GM21528 (cell line): ENCODE results near the gene GRPEL2.
A peak's percentile ranks its signal among the peaks of the same experiment; 100 is the strongest.

Experiments
- ATAC-seq: cut with Tn5 transposase; IDR thresholded peaks from one replicate; pipeline ENCODE4 v1.9.1; 2021; ENCODE audit warnings: mild to moderate bottlenecking, moderate library complexity; ENCODE audit not compliant: unreplicated experiment, low FRiP score

GRPEL2 gene, protein sequence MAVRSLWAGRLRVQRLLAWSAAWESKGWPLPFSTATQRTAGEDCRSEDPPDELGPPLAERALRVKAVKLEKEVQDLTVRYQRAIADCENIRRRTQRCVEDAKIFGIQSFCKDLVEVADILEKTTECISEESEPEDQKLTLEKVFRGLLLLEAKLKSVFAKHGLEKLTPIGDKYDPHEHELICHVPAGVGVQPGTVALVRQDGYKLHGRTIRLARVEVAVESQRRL

DNA sequence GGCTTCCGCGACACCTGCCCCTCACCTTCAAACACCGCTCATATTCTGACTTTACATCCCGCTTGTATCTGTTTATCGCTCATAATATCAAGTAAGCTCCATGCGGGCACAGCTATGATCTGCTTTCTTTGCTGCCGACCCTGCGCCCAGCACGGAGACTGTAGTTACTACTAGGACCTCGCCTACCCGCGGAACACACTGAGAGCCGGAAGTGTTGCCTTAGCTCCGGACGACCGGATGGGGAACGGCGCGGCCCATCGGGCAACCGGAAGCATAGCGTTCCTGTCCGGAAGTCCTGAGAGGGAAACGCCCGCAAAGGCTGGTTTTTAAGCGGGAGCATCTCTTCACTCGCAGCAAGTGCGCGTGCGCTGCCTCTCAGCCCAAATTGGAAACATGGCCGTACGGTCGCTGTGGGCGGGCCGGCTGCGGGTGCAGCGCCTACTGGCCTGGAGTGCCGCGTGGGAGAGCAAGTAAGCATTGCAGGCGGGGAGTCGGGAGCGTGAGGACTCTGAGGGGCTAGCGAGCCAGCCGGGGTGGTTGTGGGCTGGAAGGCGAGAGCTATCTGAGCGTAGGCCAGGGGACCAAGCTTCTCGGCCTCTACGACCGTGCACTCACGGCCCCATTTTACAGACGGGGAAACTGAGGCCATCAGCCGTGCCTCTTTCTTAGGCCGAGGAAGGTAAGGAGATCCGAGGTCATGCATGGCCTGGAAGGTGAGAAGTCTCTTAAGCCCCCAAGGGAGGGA, at the start of gene GRPEL2:
GRPEL2 (plus strand) TSS at position 353 of the 745 bp plus-strand sequence; CDS start at position 394, 41 bp downstream.
- peak; percentile 97 for ATAC-seq

DNA sequence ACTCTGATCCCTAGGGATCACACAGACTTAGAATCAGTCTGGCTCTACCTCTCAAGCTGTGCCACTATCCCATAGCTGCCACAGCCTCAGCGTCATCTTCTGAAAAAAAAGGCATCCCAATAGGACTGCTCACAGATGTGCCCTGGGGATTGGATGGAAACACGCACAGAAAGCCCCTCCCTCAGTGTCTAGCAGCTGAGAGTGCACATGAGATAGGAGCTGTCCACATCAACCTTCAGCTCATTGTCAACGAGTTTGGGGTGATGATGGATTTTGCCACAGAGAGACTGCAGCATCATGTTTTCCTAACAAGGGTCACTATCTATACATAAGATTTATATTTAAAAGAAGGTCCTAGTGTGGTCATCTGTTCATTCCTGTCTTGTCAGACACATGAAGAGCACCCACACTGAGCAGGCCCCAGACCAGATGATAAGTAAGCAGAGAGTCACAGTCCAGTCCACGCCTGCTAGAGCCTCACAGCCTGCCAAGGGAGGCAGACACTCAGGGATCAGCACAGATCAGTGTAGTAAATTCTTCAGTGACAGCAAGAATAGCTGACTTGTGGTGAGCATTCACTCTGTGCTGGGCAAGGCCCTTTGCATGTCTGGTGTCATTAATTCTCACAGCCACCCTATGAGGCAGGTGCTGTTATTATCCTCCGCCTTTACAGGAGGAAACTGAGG, 47.8 kb upstream of the GRPEL2 start:
- no peak for ATAC-seq

DNA sequence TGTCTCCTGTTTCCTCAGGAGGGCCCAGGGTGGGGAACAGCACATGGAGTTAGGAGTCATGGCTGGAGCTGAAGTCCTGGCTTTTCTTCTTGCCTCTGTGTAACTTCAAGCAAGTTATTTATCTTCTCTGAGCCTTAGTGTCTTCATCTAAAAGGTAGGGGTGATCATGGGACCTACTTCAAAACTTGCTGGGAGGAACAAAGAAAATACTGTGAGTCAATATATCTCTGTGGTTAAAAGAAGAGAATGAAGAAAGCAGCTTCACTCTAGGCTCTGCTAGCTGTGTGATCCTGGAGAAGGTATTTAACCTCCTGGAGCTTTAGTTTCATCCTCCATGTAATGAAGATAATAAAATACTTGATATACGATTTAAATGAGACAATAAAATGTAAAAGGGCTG, 47.1 kb upstream of the GRPEL2 start:
- ATAC-seq, result no peak

DNA sequence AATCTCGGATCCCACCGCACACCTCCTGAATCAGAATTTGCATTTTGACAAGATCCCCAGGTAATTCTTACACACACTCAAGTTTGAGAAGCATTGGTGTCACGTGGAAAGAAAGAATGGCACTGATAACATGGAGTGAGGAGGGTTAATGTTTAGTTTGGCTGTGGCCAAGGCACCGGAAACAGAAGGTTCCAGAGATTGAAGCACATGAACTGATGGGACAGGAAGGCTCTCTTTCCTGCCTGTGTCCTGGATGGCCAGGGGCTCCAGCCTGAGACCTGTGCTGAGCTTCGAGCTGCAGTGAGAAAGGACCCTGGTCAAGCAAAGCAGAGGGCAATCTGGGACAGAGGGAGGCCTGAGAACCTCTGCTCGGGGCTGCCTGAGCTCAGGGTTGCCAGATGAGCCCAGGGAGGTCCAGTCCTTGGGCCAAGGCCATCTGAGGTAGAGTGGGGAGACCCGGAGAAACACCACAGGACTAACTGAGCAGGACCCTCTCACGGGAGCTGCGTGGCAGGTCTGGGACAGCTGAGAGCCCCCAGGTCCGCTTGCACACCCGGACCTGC, 46.4 kb upstream of the GRPEL2 start:
- no peak for ATAC-seq

DNA sequence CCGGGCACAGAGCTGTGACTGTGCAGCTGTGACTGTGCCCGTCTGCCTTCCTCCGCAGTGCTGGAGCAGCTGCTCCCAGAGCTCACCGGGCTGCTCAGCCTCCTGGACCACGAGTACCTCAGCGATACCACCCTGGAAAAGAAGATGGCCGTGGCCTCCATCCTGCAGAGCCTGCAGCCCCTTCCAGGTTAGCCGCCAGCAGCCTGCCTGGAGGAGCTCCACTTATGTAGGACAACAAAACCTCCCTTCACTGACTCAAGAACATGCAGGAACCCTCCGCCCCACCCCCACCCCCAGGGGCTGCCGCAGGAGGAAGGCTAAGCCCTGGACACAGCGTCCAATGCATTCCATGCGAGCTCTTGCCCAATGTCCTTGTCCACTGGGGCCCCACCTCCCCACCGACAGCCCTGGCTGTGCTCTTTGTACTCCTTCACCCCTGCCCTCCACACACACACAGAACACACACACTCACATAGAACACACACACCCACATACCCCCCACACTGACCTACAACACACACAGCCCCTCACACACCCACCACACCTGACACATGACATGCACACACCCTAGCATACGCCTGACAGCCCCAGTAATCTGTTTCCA, 45.7 kb upstream of the GRPEL2 start:
- ATAC-seq, result no peak

DNA sequence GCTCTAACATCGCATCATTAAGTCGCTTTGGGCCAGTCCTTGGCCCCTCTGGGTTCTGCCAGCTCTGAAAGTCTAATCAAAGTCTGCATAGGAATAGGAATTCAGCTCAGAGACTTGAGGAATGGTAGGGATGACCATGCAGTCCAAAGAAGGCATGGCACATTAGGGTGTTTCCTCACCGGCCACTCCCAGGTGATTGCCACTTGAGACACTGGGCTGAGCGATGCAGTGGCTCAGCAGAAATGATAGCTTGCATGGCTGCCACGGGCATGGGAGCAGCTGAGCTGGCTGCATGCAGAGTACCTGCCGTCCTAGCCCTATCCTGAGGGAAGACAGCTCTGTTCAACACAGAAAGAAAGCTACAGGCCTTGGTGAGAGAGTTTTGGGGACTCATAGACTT, 44.9 kb upstream of the GRPEL2 start:
- ATAC-seq, result no peak

DNA sequence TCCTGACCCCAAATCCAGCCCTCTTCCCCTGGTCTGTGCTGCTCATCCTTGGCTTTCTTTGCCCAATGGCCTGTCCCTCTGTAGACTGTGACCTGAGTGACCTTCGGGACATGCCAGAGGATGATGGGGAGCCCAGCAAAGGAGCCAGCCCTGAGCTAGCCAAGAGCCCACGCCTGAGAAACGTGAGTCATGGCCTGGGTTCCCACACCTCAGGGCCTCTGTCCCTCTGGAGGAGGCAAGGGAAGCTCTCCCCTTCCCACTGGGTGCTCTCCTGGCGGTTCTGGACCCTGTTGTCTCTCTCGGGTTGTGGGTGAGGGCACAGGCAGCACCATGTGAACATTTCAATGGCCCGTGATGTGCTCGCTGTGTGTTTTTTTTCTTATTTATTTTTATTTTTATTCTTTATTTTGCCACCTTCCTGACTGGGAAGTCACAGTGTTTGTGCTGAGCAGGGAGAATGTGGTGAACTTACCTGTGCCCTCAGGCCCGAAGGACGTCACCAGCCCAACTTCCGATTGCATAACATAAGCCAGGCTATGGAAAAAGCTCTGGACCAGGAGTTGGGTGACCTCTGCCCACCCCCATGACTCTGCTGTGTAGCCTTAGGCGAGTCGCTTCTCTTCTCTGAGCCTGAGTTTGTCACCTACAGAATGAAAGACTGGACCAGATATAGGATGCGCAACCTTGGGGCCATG, 44.1 kb upstream of the GRPEL2 start:
- no peak for ATAC-seq

DNA sequence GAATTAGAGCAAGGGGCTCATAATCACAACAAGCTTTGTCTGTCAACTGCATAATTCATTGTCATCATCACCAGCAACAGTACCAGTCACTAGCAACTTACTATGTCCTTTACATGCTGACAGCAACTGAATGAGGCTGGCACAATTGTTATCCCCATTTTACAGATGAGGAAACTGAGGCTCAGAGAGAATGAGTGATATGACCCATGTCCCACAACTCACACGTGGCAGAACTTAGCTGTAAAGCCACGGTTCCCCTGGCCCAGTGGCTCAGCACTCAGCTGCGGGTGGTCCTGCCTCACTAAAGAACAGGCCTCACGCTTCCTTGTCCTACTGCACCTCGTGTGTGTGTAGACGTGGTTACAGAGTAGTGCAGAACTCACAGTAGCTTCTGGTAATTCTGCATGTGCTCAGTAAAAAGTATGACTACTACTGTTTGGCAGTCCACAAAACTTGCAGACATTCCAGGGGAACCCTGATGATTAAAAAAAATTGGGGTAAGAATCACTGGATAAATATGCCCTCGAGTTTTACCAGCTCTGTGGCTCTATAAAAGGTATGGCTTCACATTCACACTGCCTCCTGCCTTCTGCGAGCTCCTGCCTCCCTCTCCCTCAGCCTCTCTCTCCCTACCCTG, 43.4 kb upstream of the GRPEL2 start:
- no peak for ATAC-seq

DNA sequence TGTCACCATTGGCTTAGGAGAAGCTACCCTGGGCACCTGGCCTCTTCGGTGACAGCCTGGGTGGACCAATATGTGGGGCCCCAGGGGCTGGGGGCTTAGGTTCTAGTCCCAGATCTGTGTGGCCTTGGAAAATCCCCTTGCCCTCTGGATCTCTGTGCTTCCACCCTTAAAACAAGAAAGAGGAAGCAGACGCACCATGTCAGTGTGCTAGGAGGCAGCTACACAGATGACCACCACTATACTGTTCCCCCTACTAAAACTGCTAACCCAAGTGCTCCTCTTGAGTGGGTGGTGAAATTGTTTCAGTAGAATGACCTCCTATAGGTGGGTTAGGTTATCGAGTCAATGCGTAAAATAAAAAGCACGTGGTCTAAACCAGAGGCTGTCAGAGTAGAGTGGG, 42.7 kb upstream of the GRPEL2 start:
- no peak for ATAC-seq

DNA sequence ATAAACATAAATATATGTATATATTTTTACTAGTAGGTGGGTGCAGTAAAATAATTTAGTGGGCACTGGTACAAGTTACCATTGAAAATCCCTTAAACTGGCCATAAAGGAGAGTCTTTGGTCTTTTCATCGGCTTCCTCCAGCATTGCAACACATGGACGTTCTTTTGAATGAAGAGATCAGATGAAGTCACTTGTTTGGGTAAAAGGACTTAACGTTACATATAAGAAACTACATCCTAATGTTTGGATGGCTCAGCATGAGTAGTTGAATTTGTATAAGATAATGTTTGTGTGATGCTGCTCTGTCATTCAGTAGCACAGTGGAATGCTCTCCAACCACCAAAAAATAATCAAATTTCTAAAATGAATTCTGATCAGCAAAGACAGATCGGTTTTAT, 42.1 kb upstream of the GRPEL2 start:
- ATAC-seq, result no peak

DNA sequence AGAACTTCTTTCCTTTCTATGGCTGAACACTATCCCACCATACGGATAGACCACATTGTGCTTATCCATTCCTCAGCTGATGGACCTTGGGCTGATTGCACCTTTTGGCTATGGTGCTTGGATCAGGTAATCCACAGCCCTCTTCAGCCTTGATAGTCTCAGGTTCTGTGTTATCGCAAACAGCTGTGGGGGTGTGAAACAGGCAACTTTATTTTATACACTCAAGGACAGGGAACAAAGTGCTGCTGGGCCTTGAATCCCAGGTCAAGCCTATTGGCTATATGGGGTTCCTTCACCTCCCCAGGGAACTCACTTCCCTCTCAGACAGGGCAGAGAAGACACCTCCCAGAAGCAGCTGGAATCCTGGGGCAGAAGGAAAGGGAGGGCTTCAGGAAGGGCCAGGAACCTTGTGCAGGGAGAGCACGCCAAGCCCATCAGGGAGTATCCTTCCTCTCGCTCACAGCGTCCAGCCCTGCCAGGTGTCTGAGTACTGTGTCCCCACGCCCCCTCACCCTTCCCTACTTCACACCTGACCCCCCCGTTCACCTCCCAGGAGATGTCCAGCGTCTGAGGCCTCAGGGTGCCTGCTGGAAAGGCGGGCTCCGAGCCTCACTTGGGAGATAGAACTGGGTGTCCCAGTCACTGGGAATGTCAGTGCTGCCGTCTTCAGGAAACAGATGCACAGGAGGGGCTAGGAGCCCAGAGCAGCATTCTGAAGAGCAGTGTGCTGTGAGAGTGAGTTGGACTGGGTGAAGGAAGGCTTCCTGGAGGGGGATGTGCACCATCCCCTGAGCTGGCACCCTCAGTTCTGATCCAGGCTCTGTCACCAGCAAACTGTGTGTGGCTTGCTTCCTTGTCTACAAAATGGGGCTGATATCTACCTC, 40.9 kb upstream of the GRPEL2 start:
- ATAC-seq, result no peak

DNA sequence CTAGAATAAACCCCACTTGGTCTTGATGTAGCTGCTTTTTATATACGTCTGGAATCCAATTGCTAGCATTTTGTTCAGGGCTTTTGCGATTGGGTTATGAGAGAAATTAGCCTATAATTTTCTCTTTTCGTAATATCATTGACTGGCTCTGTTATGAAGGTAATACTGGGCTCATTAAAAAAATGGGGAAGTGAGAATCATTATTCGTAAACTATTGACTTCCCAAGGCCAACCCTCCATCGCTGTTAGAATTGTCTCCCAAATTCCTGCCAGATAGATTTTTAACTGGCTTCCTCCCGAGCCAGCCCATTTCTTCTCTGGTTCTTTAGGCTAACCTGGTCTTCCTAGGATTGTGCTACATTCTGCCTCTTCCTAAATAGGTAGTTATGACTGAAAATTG, 35.9 kb upstream of the GRPEL2 start:
- no peak for ATAC-seq

DNA sequence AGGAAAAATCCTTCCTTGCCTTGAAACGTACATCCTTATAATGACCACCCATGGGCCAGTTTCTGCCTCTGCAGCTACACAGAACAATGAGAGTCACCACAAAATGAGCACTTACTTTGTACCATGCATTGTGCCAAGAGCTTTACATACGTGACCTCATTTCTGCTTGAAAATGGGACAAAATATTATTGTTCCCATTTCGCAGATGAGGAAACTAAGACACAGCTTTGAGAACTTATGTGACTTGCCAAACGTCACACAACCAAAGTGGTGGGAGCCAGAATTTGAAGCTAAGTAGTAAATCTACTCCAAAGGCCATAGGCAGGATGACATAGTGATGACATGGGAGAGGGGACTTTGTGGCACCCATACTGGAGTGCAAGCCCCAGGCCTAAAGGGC, 34.8 kb upstream of the GRPEL2 start:
- no peak for ATAC-seq

DNA sequence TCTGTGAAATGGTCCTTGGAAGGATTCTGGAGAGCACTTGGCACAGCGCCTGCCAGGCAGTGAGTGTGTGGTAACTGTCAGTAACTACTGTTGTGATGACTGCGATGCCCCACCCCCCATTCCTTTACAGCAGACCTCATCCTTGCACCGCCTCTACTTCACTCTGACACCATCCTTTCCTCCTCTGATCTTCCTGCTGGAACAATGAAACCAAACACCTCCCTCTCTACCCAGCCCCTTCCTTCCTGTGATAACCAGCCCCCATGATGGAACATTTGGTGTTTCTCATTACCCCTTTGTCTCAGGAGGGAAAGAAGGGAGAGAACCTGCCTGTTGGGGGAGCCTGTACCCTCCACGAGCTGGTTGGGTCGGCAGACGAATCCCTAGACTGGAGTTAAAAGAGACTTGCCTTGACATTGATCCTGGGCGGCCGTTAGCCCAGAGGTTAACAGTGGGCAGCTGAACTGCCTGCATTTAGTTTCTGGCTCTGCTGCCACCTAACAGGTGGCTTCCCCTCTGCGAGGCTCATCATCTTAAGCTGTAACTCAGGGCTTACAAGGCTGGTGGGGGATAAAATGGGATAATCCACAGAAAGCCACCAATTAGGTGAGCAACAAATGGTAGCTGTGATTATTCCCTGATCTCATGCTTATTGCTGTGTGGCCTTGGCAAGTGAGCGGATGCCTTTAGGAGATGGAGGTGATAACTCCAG, 34.2 kb upstream of the GRPEL2 start:
- no peak for ATAC-seq

DNA sequence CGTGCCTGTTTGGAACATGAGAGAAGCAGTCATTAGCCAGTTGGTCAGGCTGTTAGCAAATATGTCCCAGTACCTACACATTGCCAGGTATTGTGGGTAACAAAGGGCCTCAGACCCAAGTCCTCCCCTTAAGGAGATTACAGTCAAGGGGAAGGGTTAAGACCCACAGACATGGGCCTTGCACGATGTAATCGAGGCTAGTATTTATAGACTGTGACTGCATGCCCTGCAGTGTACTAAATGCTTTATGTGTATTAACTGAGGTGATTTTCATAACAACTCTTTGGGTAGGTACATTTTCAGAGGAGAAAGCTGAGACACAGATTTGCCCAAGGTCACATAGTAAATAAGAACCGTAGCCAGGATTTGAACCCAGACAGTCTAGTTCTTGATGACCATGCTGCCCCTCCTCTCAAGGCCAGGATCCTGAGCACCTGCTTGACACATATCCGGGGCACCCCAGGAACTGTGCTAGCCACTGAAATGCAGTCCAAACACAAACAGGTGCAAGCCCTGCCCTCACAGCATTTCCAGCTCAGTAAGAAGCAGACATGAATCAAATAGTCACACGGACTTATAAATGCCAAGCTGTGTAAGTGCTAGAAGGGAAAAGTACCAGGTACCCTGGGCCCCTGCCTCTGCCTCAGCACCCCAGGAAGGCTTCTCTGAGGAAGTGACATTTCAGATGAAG, 32.0 kb upstream of the GRPEL2 start:
- ATAC-seq, result no peak

DNA sequence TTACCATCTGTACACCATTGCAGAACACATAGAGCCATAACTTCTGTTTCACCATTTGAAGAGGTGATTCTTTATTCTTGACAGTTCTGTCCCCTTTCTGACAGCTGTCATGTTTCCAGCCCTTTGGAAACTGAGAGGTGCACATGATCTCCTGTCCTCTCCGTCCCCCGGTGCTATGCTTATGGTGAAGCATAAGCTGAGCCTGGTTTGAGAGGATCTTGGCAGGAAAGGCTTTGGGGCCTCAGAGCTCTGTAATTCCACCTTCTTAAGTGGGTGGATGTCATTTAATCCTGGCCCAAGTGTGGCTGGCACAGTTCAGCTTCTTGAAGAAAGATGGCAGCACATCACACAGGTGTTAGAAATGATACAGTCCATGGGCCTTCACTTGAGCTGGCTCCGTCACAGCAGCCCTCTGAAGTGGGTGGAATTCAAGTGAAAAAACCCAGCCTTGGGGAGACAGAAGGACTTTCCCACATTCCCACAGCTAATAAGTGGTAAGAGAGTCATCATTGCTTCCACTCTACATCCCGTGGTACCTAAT, 30.7 kb upstream of the GRPEL2 start:
- no peak for ATAC-seq

DNA sequence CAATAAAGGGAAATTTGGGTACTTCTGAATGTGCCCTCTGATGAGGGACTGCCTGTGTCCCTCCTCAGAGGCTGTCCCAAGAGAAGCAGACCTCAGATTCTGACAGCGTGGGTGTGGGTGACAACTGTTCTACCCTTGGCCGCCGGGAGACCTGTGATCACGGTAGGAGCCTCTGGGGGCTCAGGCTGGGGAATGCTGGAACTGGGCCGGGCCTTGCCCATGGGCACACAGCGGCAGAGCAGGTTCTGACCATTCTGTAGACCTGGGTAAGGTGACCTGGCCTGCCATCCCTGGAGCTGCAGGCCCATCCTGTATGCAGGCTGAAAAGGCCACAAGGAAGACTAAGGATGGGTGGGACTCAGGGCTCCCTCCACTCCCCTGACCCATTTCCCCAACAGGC, 29.5 kb upstream of the GRPEL2 start:
- ATAC-seq, result no peak
